Ureter (tissue), 1 donor: ENCODE measurements around the gene ESR1. TPM values are rescaled to one million over a fixed set of nuclear protein-coding genes. Genes with fewer than 3 reads are reported as not detected.
"Not testable (repeated sequence)": the region's sequence is repeated elsewhere in the genome, so short reads cannot be mapped to it uniquely, and the experiment has no call there.

Source experiments
- DNase-seq: peaks from one replicate; pipeline ENCODE4 v3.0.0-alpha.2; 2020; ENCODE audit warnings: low spot score
- total RNA-seq: library from RNA; stranded (reverse); gene quantifications from one replicate; pipeline ENCODE4 v1.2.4, GENCODE V29; 2023
- donor health status: DM: yes; HTN: yes; CAD: no.

Gene ESR1
- total RNA-seq, 1 donor from 2014 or later: 9.6 TPM

DNA sequence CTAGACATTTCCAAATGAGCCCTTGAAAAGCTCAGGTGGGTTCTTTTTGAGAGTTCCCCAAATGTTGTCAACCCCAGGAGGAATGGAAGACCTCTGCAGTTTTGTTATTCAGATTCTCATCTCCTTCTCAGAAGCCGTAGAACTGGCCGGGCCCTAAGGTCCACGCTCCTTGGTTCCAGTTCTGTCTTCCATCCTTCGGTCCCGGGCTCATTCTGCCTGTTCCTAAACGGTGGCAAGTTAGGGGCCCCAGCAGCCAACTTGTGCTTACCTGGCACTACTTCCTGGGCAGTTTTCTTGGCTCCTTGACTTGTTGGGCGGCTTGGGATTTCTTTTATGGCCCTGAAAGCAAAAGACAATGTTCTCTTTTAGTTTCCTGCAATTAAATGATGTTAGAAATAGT lies 6.4 kb downstream of the ESR1 start:
- DNase-seq: no peak

- no peak for DNase-seq
Measured at GRCh38 chr6:151814614-151815013, 7.1 kb downstream of the ESR1 start.

- DNase-seq: no peak
Measured at GRCh38 chr6:151822252-151823111, 15.0 kb downstream of the ESR1 start.

GRCh38 chr6:151826517-151827142 lies 19.1 kb downstream of the ESR1 start:
- DNase-seq: no peak

- DNase-seq: no peak
Measured at GRCh38 chr6:151832710-151833109, 25.2 kb downstream of the ESR1 start.

DNA sequence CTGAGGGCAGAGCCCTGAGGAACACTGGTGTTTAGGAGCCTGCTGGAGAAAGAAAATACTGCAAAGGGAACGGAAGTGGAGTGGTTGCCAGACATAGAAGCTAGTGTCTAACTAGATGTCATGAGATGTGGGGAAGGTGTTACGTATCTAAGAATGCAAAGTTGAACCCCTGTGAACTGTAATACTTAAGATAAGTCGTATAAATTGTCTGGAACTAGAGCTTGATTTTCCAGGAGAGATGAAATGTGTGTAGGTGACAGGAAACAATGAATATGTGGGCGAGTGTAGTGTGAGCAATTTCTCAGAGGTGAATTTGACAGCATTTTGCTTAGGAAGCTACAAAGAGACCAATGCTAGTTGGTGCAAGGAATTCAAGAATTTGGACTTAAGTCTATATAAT lies 27.9 kb downstream of the ESR1 start:
- no peak for DNase-seq

DNA sequence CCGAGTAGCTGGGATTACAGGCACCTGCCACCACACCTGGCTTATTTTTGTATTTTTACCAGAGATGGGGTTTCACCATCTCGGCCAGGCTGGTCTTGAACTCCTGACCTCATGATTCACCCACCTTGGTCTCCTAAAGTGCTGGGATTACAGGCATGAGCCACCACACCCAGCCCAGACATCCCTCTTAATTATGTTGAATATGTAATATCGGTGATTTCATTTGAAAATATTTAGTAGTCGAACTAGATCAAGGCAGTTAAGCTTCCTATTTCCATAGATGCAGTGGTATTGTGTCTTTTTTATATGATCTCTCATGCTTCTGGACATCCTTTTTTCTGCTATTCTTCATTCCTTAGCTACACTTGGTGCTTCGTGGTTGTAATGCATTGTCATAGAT lies 29.7 kb downstream of the ESR1 start:
- no peak for DNase-seq

- DNase-seq: no peak
Measured at GRCh38 chr6:151842816-151843215, 35.3 kb downstream of the ESR1 start.

DNA sequence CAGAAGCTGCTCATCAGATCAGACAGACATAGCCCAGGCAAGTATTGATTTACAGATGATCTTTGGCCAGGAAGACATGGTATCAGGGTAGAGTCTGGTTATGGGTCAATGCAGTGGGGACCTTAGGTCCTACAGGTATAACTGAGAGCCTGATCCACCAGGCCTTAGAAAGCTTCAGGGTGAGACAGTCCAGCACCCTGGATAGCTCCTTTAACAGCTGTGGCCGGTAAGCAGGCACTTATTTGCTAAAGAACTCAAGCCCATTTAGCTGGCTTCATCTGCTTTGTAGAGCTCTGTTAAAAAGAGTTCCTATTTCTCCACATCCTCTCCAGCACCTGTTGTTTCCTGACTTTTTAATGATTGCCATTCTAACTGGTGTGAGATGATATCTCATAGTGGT lies 39.6 kb downstream of the ESR1 start:
- DNase-seq: no peak

GRCh38 chr6:151850479-151851003 lies 43.1 kb downstream of the ESR1 start:
- DNase-seq: no peak

DNA sequence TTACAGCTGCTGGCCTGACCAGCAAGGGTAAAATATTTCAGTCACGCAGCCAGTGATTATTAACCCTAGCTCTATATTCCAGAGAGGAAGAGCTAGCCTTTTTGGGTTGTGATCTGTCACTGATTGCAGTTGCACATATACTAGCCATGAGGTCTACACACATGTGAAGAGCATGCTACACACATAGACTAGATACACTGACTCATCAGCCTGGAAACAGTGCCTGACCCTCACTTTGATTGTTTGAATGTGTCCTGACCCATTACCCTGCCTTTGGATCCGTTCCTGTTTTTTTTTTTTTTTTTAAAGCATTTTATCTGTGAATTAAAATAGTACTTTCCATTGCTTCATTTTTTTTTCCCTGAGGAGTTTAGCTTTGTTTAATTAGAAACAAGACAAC lies 50.8 kb downstream of the ESR1 start:
- DNase-seq: no peak

- DNase-seq: no peak
Measured at GRCh38 chr6:151862461-151862860, 55.0 kb downstream of the ESR1 start.

DNA sequence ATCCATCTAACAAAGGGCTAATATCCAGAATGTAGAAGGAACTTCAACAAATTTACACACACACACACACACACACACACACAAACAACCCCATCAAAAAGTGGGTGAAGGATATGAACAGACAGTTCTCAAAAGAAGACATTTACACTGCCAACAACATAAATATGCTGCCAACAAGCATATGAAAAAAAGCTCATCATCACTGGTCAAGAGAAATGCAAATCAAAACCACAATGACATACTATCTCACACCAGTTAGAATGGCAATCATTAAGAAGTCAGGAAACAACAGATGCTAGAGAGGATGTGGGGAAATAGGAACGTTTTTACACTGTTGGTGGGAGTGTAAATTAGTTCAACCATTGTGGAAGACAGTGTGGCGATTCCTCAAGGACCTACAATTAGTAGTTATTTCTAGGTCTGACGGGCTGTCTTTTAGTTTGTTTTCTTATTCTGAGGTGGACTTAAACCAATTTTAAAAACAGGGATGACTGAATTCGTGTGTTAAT lies 59.9 kb downstream of the ESR1 start:
- not testable (repeated sequence) for DNase-seq

GRCh38 chr6:151869345-151869744 lies 61.9 kb downstream of the ESR1 start:
- DNase-seq: no peak

DNA sequence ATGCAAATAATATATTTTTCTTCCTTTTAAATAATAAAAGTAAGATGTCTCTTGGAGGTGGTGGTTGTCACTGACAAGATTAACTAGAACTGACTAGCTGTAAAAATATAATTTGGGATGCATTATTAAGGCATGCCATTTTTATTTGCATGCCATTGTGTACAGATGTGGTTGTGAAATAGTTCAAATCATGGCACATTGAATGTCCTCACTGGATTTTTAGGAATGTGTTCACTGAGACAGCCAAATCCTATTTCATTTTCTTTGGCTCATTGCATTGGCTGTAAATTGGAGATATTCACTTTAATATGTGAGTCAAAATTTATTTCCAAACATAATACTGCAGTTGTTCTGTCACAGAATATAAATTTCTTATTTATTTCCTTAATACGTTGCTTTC lies 62.3 kb downstream of the ESR1 start:
- no peak for DNase-seq

- DNase-seq: no peak
Measured at GRCh38 chr6:151870375-151870774, 62.9 kb downstream of the ESR1 start.

GRCh38 chr6:151875524-151875923 lies 68.0 kb downstream of the ESR1 start:
- DNase-seq: no peak

- DNase-seq: no peak
Measured at GRCh38 chr6:151876122-151876521, 68.6 kb downstream of the ESR1 start.

DNA sequence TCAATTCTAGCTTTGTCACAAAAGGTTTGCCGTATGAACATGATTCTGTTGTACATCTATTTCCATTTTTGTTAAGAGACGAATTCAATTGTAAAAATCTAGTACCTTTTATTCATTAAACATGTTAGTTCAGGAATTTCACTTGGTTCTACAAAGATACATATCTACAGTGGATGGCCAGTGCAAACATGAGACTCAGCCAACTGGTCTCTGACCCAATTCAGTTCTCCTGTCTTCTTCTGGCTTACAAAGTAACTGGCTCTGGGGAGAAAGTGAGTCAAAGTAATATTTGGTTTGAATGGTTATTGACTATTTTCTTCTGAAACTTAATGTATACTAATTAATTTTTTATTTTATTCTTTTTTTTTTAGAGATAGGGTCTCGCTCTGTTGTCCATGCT lies 70.0 kb downstream of the ESR1 start:
- no peak for DNase-seq

- DNase-seq: no peak
Measured at GRCh38 chr6:151881231-151881630, 73.7 kb downstream of the ESR1 start.

GRCh38 chr6:151882206-151882605 lies 74.7 kb downstream of the ESR1 start:
- DNase-seq: no peak

- no peak for DNase-seq
Measured at GRCh38 chr6:151885234-151885633, 77.8 kb downstream of the ESR1 start.

DNA sequence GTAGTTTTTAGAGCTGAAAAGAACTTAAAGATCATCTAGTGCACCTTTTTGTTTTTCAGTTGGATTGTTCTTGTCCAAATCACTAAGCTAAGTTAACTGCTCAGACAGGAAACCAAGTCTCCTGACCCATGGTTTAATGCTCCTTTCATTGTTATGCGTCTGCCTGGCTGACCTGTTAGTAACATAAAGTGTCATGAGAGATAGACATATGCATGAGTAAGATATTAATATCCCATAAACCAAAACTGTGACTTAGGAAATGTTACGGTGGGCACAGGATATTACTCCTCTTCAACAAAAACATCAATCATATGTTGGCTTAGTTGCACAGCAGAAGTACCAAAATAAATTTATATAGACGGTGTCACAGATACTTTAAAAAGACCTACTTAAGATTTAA lies 84.0 kb downstream of the ESR1 start:
- no peak for DNase-seq
